Measurements from ENCODE around the gene RAB3A. TPM values are rescaled to one million over a fixed set of nuclear protein-coding genes. Genes with fewer than 3 reads are reported as not detected.

Gene RAB3A
- total RNA-seq, 1 experiment from 2014 or later: 6.7 TPM

- ChIA-PET CTCF (interaction anchor here (0.7 to 1.0 kb wide), 2 partner anchors 69 to 70 kb away, joined by 4 to 6 read pairs; no protein-coding TSS in a partner anchor), POLR2A (ENCODE audit: unreplicated experiment) (no interaction called here)
- BruUV-seq (replicated peaks): no TSS peak
- TF ChIP-seq EZH2phosphoT487 (IDR thresholded peaks at IDR 0.05; ENCODE audit: borderline replicate concordance, low read length) (no peak), EZH2 (IDR thresholded peaks at IDR 0.05; ENCODE audit: low read length, unreplicated experiment) (no peak), CTCF (conservative IDR thresholded peaks at IDR 0.05; ENCODE audit: low read depth, low read length) (no peak)
- Histone ChIP-seq H3K79me2 (ENCODE audit: low read length) (no peaks in the 10 kb centered on the region), H3K9ac (ENCODE audit: low read length) (no peak overlapping the region), H4K20me1 (ENCODE audit: low read length) (no peaks in the 10 kb centered on the region), H3K4me1 (ENCODE audit: insufficient read depth, low read length) (no peaks in the 10 kb centered on the region), H3K4me3 (ENCODE audit: low read length) (no peak overlapping the region), H3K4me2 (ENCODE audit: low read length) (no peak overlapping the region), H3K27me3 (ENCODE audit: low read length) (no peaks in the 10 kb centered on the region), H3K36me3 (ENCODE audit: low read depth, low read length) (no peaks in the 10 kb centered on the region), H2AFZ (ENCODE audit: low read length) (no peak overlapping the region), H3K9me3 (ENCODE audit: low read length) (no peaks in the 10 kb centered on the region), H3F3A (ENCODE audit: low read length, unreplicated experiment) (no peaks in the 10 kb centered on the region), H3K27ac (ENCODE audit: low read length) (no peak overlapping the region), H3K9me2 (replicated peaks; ENCODE audit: low read length) (no peaks in the 10 kb centered on the region)
- no peak for DNase-seq
- intact Hi-C loops (cut with micrococcal nuclease): no loop called here
- peak; percentile 42 for ATAC-seq
Observed at GRCh38 chr19:18183529-18183928, 20.3 kb downstream of the RAB3A start.

GRCh38 chr19:18179957-18180356 is 23.9 kb downstream of the RAB3A start:
- H3K9ac ChIP-seq (ENCODE audit: low read length): no peak overlapping the region
- no peaks in the 10 kb centered on the region for H4K20me1 ChIP-seq (ENCODE audit: low read length)
- no peaks in the 10 kb centered on the region for H3K79me2 ChIP-seq (ENCODE audit: low read length)
- no peak overlapping the region for H3K4me2 ChIP-seq (ENCODE audit: low read length)
- H3K27me3 ChIP-seq (ENCODE audit: low read length): no peaks in the 10 kb centered on the region
- DNase-seq: no peak
- no peak overlapping the region for H3K4me3 ChIP-seq (ENCODE audit: low read length)
- no peak overlapping the region for H3K27ac ChIP-seq (ENCODE audit: low read length)
- TF ChIP-seq EZH2 (IDR thresholded peaks at IDR 0.05; ENCODE audit: low read length, unreplicated experiment): no peak
- no peak for TF ChIP-seq EZH2phosphoT487 (IDR thresholded peaks at IDR 0.05; ENCODE audit: borderline replicate concordance, low read length)
- no peak for TF ChIP-seq CTCF (conservative IDR thresholded peaks at IDR 0.05; ENCODE audit: low read depth, low read length)
- H3F3A ChIP-seq (ENCODE audit: low read length, unreplicated experiment): no peaks in the 10 kb centered on the region
- H2AFZ ChIP-seq (ENCODE audit: low read length): no peak overlapping the region
- CTCF ChIA-PET: no interaction called here
- POLR2A ChIA-PET (ENCODE audit: unreplicated experiment): no interaction called here
- H3K9me2 ChIP-seq (replicated peaks; ENCODE audit: low read length): no peaks in the 10 kb centered on the region
- ATAC-seq: no peak
- H3K36me3 ChIP-seq (ENCODE audit: low read depth, low read length): no peaks in the 10 kb centered on the region
- no peaks in the 10 kb centered on the region for H3K9me3 ChIP-seq (ENCODE audit: low read length)
- H3K4me1 ChIP-seq (ENCODE audit: insufficient read depth, low read length): peaks cover 5% of the 10 kb centered on the region; the same call in 1 of the 2 replicates
- BruUV-seq (replicated peaks): no TSS peak
- intact Hi-C loops (cut with micrococcal nuclease): no loop called here

DNA sequence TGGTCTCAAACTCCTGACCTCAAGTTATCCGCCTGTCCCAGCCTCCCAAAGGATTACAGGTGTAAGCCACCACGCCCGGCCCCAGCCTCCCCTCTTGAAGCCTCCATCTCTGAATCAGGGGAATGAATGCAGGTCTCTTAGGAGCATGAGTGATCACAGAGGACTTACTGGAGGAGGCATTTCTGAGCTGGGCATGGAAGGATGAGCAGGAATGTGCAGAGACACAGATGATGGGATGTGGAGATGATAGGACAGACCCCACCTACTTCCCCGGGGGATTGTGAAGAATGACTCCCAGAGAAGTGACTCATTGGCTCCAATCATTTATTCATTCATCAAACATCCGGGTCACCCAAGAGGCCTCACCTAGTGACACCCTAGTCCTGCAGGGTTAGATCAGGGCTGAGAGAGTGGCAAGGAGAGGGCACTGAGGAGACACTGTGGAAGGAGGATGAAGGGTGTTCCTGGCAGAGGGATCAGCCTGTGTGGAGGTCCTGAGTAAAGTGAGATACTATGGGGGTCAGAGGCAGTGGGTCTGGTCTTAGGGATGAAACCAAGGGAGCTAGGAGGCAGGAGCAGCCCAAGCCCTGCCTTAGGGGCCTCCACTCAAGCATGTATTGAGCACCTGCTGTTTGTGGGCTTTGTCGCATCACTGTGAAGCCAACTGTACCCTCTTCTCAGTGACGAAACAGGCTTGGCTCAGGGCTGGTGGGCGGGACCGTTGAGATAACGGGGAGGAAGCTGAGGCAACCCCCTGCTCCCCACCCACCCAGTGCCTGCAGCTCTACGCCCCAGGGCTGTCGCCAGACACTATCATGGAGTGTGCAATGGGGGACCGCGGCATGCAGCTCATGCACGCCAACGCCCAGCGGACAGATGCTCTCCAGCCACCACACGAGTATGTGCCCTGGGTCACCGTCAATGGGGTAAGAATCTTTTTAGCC is 27.2 kb downstream of the RAB3A start:
- no TSS peak for BruUV-seq (replicated peaks)

More for the DNA sequence above, 27.2 kb downstream of the RAB3A start:
- CTCF ChIA-PET: no interaction called here
- Histone ChIP-seq H4K20me1 (ENCODE audit: low read length) (no peaks in the 10 kb centered on the region), H3K27me3 (ENCODE audit: low read length) (no peaks in the 10 kb centered on the region), H3K27ac (ENCODE audit: low read length) (no peak overlapping the region), H3F3A (ENCODE audit: low read length, unreplicated experiment) (no peaks in the 10 kb centered on the region), H3K79me2 (ENCODE audit: low read length) (no peaks in the 10 kb centered on the region), H3K9me3 (ENCODE audit: low read length) (no peaks in the 10 kb centered on the region), H2AFZ (ENCODE audit: low read length) (no peak overlapping the region), H3K9ac (ENCODE audit: low read length) (no peak overlapping the region), H3K36me3 (ENCODE audit: low read depth, low read length) (no peaks in the 10 kb centered on the region), H3K4me1 (ENCODE audit: insufficient read depth, low read length) (peaks cover 5% of the 10 kb centered on the region; the same call in 1 of the 2 replicates), H3K4me2 (ENCODE audit: low read length) (no peak overlapping the region), H3K4me3 (ENCODE audit: low read length) (no peak overlapping the region), H3K9me2 (replicated peaks; ENCODE audit: low read length) (no peaks in the 10 kb centered on the region)
- DNase-seq: peak; percentile 30
- no peak for ATAC-seq
- intact Hi-C loops (cut with micrococcal nuclease): no loop called here
- no peak for TF ChIP-seq CTCF (conservative IDR thresholded peaks at IDR 0.05; ENCODE audit: low read depth, low read length)
- TF ChIP-seq EZH2phosphoT487 (IDR thresholded peaks at IDR 0.05; ENCODE audit: borderline replicate concordance, low read length): no peak
- TF ChIP-seq EZH2 (IDR thresholded peaks at IDR 0.05; ENCODE audit: low read length, unreplicated experiment): no peak
- POLR2A ChIA-PET (ENCODE audit: unreplicated experiment): no interaction called here
